ENCODE results near the gene PDE6C.

The PDE6C gene

GRCh38 chr10:93678805-93679587 is 66.7 kb downstream of the PDE6C start:
- no peak for ATAC-seq
- TF ChIP-seq GLIS3 (CRISPR knock-in tag; IDR thresholded peaks at IDR 0.05): no peak
- TF ChIP-seq RARB (CRISPR knock-in tag; IDR thresholded peaks at IDR 0.05): no peak
- TF ChIP-seq OSR1 (CRISPR knock-in tag; IDR thresholded peaks at IDR 0.05): no peak
- TF ChIP-seq TCF4 (CRISPR knock-in tag; IDR thresholded peaks at IDR 0.05; ENCODE audit: borderline replicate concordance): peak; percentile 87
- TF ChIP-seq ARNTL (CRISPR knock-in tag; IDR thresholded peaks at IDR 0.05; ENCODE audit: borderline replicate concordance, low read depth): no peak
- no peak for TF ChIP-seq ZNF565 (CRISPR knock-in tag; conservative IDR thresholded peaks at IDR 0.05; ENCODE audit: low read depth)
- TF ChIP-seq ZNF8 (CRISPR knock-in tag; IDR thresholded peaks at IDR 0.05): no peak

- TF ChIP-seq ISL1 (CRISPR knock-in tag; IDR thresholded peaks at IDR 0.05): 0 out of 2 replicates have a peak, but pooled peaks have one; percentile 12
- no peak for TF ChIP-seq ARNTL (CRISPR knock-in tag; IDR thresholded peaks at IDR 0.05; ENCODE audit: borderline replicate concordance, low read depth)
- peak; percentile 82 for ATAC-seq
These were observed 68.2 kb downstream of the PDE6C start for GRCh38 chr10:93680412-93681047.

- ATAC-seq: no peak
- TF ChIP-seq RARB (CRISPR knock-in tag; IDR thresholded peaks at IDR 0.05) (no peak), POU6F1 (CRISPR knock-in tag; IDR thresholded peaks at IDR 0.05; ENCODE audit: borderline replicate concordance, low read depth) (no peak), ESRRG (CRISPR knock-in tag; IDR thresholded peaks at IDR 0.05) (no peak), ZC3H10 (CRISPR knock-in tag; IDR thresholded peaks at IDR 0.05) (no peak), ARNTL (CRISPR knock-in tag; IDR thresholded peaks at IDR 0.05; ENCODE audit: borderline replicate concordance, low read depth) (no peak), ZFP3 (CRISPR knock-in tag; IDR thresholded peaks at IDR 0.05) (no peak), OSR1 (CRISPR knock-in tag; IDR thresholded peaks at IDR 0.05) (no peak), ISL1 (CRISPR knock-in tag; IDR thresholded peaks at IDR 0.05) (no peak), SNAI2 (CRISPR knock-in tag; IDR thresholded peaks at IDR 0.05) (no peak), ZFP30 (CRISPR knock-in tag; IDR thresholded peaks at IDR 0.05) (no peak), TCF4 (CRISPR knock-in tag; IDR thresholded peaks at IDR 0.05; ENCODE audit: borderline replicate concordance) (no peak), PPARA (CRISPR knock-in tag; IDR thresholded peaks at IDR 0.05; ENCODE audit: borderline replicate concordance) (no peak), TOX (CRISPR knock-in tag; IDR thresholded peaks at IDR 0.05; ENCODE audit: borderline replicate concordance) (no peak), ZNF70 (CRISPR knock-in tag; IDR thresholded peaks at IDR 0.05) (no peak), CSDC2 (CRISPR knock-in tag; IDR thresholded peaks at IDR 0.05) (no peak), ZNF565 (CRISPR knock-in tag; conservative IDR thresholded peaks at IDR 0.05; ENCODE audit: low read depth) (no peak), PATZ1 (CRISPR knock-in tag; IDR thresholded peaks at IDR 0.05; ENCODE audit: borderline replicate concordance) (no peak)
These were observed 75.4 kb downstream of the PDE6C start for GRCh38 chr10:93687737-93688136.

GRCh38 chr10:93695740-93696139 is 83.4 kb downstream of the PDE6C start:
- ATAC-seq: no peak
- TF ChIP-seq GLIS3 (CRISPR knock-in tag; IDR thresholded peaks at IDR 0.05): no peak
- TF ChIP-seq ZFP3 (CRISPR knock-in tag; IDR thresholded peaks at IDR 0.05): no peak
- TF ChIP-seq ZC3H10 (CRISPR knock-in tag; IDR thresholded peaks at IDR 0.05): no peak
- TF ChIP-seq ISL1 (CRISPR knock-in tag; IDR thresholded peaks at IDR 0.05): no peak
- no peak for TF ChIP-seq TSHZ2 (CRISPR knock-in tag; IDR thresholded peaks at IDR 0.05)
- TF ChIP-seq OSR1 (CRISPR knock-in tag; IDR thresholded peaks at IDR 0.05): no peak
- no peak for TF ChIP-seq CREB5 (CRISPR knock-in tag; IDR thresholded peaks at IDR 0.05; ENCODE audit: low read depth)
- no peak for TF ChIP-seq ESRRG (CRISPR knock-in tag; IDR thresholded peaks at IDR 0.05)
- no peak for TF ChIP-seq POU6F1 (CRISPR knock-in tag; IDR thresholded peaks at IDR 0.05; ENCODE audit: borderline replicate concordance, low read depth)
- no peak for TF ChIP-seq ZFP30 (CRISPR knock-in tag; IDR thresholded peaks at IDR 0.05)
- TF ChIP-seq RARB (CRISPR knock-in tag; IDR thresholded peaks at IDR 0.05): no peak
- TF ChIP-seq TCF4 (CRISPR knock-in tag; IDR thresholded peaks at IDR 0.05; ENCODE audit: borderline replicate concordance): no peak; the same call in 1 of the 2 replicates
- no peak for TF ChIP-seq CSDC2 (CRISPR knock-in tag; IDR thresholded peaks at IDR 0.05)
- no peak for TF ChIP-seq ZNF8 (CRISPR knock-in tag; IDR thresholded peaks at IDR 0.05)
- no peak for TF ChIP-seq ARNTL (CRISPR knock-in tag; IDR thresholded peaks at IDR 0.05; ENCODE audit: borderline replicate concordance, low read depth)
- TF ChIP-seq SNAI2 (CRISPR knock-in tag; IDR thresholded peaks at IDR 0.05): no peak
- TF ChIP-seq BACH2 (CRISPR knock-in tag; IDR thresholded peaks at IDR 0.05; ENCODE audit: borderline replicate concordance): no peak
